ENCODE results near the gene SETD2.
"Not testable (repeated sequence)": the region's sequence is repeated elsewhere in the genome, so short reads cannot be mapped to it uniquely, and the experiment has no call there.

SETD2 gene

DNA sequence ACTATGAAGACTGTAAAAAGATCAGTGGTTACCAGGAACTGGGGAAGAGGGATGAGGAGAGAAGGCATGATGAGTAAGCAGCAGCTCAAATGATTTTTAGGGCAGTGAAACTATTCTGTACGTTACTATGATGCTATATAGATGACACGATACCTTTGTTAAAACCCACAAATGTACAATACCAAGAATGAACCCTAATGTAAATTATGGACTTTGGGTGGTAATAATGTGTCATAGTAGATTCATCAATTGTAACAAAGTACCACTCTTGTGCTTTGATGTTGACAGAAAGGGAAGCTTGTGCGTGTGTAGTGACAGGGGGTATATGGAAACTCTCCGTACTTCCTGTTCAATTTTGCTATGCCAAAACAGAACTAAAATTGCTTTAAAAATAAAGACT lies 132.9 kb downstream of the SETD2 start:
- DNase-seq: not testable (repeated sequence)

GRCh38 chr3:47028667-47029066 lies 135.2 kb downstream of the SETD2 start:
- no peak for DNase-seq

DNA sequence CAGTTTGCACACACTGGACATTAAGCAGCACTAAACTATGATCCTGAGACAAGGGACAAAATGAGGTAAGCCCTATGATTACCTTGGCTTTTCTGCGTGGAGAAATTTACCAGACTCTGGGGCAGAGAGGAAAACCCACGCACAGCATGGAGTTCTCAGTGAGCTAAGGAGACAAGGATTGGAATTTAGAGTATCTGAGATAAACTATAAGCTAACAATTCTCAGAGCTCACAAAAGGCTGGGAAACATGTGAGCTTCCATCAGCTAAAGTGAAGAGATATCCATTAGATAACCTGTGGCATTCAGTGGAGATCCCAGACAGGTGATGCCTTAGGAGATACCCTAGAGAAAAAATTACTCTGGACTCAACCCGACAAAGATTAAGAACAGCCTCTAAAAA lies 135.8 kb downstream of the SETD2 start:
- no peak for DNase-seq

DNA sequence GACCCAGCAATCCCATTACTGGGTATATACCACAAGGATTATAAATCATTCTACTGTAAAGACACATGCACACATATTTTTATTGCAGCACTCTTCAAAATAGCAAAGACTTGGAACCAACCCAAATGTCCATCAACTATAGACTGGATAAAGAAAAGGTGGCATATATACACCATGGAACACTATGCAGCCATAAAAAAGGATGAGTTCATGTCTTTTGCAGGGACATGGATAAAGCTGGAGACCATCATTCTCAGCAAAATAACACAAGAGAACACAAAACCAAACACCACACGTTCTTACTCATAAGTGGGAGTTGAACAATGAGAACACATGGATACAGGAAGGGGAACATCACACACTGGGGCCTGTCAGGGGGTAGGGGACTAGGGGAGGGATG lies 137.5 kb downstream of the SETD2 start:
- DNase-seq: not testable (repeated sequence)

GRCh38 chr3:47024932-47025331 lies 139.0 kb downstream of the SETD2 start:
- no peak for DNase-seq

GRCh38 chr3:47022641-47023071 lies 141.3 kb downstream of the SETD2 start:
- DNase-seq: no peak

DNA sequence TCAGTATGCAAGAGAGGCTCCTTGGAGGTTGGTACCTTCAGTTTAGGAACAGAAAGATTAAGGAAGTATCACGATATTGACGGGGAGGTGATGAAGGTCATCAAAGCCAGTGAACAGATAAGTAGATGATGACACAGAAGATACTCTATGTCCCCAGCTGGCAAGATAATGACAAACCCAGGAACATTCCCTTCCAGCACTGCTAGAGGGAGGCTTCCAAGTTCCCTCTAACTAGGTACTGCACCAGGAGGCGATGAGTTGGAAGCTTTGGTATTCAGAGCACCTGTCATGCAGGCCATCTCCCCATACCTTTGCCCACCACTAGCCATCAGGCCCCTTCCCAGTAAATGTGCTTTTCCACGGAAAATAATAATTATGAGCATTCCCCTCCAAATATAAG lies 143.6 kb downstream of the SETD2 start:
- no peak for DNase-seq

GRCh38 chr3:47019201-47019600 lies 144.7 kb downstream of the SETD2 start:
- DNase-seq: no peak

DNA sequence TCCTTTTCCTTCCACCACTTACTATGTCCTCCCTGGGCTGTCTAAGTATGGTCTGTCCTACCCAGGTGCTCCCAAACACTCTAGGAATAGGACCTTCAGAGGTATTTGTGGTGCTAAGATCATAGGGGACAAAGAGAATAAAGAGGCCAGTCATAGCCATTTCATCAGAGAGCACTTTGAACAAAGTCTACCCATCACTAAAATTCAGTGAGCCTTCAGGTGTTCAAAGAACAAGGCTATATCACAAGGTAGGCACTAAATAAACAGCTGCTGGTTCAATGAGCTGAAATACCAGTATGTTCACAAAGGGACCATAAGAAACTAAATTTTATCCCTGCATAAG lies 145.7 kb downstream of the SETD2 start:
- DNase-seq: no peak

- no peak for DNase-seq
These were observed 146.2 kb downstream of the SETD2 start for GRCh38 chr3:47017504-47018268.

- peak in 1 of 2 donors; percentile 46 for DNase-seq
These were observed 146.9 kb downstream of the SETD2 start for GRCh38 chr3:47016934-47017435.

DNA sequence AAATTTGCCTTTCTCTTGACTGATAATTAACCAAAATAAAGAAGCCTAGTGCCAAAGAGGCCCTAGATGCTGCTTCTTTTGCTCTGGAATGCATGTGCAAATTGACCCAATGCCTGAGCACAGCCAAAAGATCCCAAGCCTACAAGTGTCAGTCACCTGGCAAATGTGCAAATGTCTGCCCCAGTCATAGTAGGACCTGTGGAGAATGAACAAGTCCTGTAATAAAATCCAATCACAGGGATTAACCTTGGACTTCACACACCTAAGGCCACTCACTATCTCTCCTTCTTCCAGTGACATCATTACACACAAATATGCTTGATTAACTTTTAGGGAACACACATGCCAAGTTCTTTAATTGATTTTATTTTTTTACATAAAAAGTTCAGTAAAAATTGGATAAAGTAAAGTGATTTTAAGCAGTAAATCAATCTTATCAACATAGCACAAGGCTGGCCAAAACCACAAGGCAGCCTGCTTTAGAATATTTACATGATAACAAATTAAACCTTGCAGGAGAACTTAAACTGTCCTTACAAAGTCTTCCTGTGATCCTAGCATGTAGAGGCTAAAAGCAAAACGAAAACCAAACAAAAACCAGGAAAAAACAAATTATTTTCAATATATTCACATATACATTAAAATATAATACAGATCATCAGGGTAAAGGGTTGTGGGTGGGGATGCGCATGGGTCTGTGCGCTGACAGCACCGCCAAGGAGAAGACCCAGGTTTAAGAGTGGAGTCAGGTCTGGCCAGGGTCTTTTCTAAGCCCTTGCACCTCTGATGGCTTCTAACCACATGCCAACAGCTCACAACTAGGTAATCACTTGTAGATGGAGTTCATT lies 147.6 kb downstream of the SETD2 start:
- DNase-seq: no peak

DNA sequence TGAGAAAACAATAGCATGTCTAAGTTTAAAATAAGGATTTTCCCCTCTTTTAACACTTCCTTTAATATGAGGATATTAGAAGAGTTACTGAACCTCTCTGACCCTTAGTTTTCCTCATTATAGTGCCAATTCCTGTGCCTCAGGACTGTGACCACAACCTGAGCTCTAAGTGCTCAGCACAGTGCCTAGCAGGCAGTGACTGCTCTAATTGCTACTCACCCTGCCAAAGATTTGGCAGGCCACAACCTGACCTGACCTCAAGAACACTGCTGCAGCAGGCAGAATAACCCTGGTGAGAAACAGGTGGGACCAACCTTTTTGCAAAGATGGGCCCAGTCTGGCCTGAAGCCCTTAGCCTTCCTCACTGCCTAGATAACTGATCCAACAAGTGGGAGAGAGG lies 148.8 kb downstream of the SETD2 start:
- no peak for DNase-seq

DNA sequence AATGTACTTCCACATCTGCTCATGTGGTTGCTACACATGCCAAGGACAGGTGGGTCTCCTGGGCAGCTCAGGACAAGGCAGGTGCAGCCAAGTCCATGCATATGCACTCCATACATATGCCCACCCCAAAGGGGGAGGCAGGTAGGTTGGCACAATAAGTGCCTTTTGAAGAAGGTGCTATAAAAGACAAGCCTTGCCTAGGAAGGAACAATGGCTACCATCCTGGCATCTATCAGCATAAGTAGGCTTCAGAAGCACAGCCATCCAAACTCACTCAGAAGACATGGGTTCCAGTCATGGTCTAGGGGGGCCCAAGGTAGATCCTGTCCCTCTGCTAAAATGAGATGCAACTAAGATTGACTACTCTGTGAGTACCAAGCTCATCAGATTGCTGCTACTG lies 149.9 kb downstream of the SETD2 start:
- no peak for DNase-seq

- DNase-seq: no peak
These were observed 150.7 kb downstream of the SETD2 start for GRCh38 chr3:47013231-47013630.

- DNase-seq: no peak
These were observed 151.3 kb downstream of the SETD2 start for GRCh38 chr3:47012342-47013230.

GRCh38 chr3:47011371-47011770 lies 152.5 kb downstream of the SETD2 start:
- no peak for DNase-seq

DNA sequence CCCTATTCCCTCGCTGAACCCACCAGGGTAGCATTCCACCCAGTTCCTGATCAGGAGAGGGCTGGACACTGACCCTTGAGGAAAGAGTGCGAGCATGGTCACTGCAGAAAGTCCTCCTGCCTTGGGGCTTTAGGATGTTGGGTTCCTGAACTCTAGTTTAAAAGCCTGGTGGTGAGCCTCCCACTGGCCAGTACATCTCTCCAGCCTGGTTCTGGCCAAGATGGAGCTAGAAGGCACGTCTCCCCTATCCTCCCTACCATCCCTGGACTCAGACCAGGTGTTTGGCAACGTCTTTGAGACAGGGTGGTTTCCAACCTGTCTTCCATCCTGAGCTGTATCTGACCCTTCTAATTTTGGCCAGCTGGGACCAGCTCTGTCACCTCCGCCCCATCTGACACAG lies 153.0 kb downstream of the SETD2 start:
- no peak for DNase-seq

DNA sequence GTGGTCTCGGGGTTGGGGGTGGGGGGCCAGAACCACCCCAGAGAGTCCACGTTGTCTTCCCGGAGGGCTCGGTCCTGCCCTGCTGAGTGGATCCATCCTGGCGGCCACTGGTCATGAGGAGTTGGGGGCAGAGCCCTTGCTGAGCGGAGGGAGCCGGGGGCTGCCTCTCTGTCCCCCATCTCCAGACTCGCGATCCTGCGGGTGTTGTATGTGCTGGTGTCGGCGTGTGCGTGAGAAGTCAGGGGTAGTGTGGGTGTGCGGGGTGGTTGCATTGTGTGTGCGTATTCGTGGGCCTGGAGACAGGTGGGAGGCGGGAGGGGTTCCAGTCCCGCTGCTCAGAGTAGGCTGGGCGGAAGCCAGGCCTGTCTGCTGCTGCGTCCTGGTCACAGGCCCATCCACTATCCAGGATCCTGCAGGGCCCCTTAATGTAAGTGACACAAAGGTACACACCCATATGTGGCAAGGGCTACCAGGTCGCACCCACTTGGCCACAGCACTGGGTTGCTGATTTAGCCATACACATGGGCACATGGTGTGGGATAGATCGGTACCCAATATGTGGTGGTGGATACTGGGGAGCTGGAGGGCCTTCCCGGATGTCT lies 153.7 kb downstream of the SETD2 start:
- no peak for DNase-seq

DNA sequence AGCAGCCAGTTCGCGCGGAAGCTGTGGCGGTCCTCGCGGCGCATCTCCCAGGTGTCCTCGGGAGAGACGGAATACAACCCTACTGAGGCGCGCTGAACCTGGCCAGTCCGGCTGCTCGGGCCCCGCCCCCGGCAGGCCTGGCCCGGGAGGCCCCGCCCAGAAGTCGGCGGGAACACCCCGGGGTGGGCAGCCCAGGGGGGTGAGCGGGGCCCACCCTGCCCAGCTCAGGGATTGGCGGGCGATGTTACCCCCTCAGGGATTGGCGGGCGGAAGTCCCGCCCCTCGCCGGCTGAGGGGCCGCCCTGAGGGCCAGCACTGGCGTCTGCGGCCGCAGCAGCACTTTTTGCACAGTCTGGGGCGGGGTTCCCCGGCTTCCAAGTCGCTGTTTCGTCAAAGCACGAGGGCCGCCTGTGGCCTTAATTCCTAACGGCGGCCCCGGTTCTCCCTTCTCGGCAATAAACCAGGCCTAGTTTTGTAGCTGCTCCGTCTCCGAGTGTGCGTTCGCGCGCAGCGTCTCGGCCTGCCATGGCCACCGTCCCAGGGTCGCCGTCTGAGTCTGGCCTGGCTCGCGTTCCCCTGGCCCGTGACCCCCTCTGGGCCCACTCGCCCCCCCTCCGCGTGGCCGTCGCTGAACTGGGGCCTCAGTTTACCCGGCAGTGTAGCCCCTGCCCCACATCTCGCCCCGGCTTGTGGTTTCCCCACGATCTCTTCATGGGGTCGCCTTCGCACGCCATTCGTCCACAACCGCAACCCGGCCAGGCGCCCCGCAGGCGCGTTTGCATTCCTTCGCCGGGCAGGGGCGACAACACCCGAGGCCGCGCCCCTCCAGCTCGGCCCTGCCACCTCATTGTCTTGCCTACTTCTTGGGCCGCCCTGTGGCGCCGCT lies 154.4 kb downstream of the SETD2 start:
- DNase-seq: peak; percentile 81 to 88

DNA sequence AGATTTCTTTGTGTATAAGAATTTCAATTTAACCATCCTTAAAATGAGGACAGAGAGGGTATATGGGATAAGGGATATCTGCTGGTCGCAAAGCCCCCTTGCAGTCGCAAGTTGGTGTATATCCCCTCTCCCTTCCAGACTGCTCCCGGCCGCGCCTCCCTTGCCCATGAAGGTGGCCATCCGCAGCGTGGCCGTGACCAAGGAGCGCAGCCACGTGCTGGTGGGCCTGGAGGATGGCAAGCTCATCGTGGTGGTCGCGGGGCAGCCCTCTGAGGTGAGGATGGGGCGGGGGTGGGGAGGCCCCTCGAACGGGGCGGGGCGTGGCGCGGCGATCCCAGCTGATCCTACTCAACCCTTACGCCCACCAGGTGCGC lies 155.1 kb downstream of the SETD2 start:
- DNase-seq: no peak
